Testis (tissue), 3 donors: Measurements from ENCODE around the gene CDC25C. TPM values are rescaled to one million over a fixed set of nuclear protein-coding genes. Genes with fewer than 3 reads are reported as not detected.
A peak's percentile ranks its signal among the peaks of the same experiment; 100 is the strongest.

Experiments used
- DNase-seq: peaks from one replicate; pipeline ENCODE4 v3.0.0-alpha.2; 2019
- H3K27ac ChIP-seq, 2 donors: fragments of 200-600 bp; sonication (generic); one replicate each; pipeline ENCODE4 v1.5.1; 2019
- H3K27me3 ChIP-seq: fragments of 200-600 bp; sonication (generic); one replicate; pipeline ENCODE4 v1.5.1; 2019
- H3K36me3 ChIP-seq: fragments of 200-600 bp; sonication (generic); one replicate; pipeline ENCODE4 v1.5.1; 2017; ENCODE audit warnings: low read depth; ENCODE audit errors: missing control alignments
- H3K4me1 ChIP-seq: fragments of 200-600 bp; sonication (generic); one replicate; pipeline ENCODE4 v1.5.1; 2019
- H3K4me3 ChIP-seq, 2 donors: fragments of 200-600 bp; sonication (generic); one replicate each; pipeline ENCODE4 v1.5.1; 2017 to 2019
- H3K9me3 ChIP-seq: fragments of 200-600 bp; sonication (generic); one replicate; pipeline ENCODE4 v1.5.1; 2017
- POLR2A ChIP-seq: fragments of 450-650 bp; IDR thresholded peaks from one replicate; pipeline ENCODE4 v1.6.1; 2017; ENCODE audit warnings: antibody characterized with exemption, mild to moderate bottlenecking, moderate library complexity
- WGBS, 2 donors: methylation state at CpG; one replicate each; pipeline ENCODE4 v1.1.5; 2018; 5-methylcytosine and 5-hydroxymethylcytosine counted together
- intact Hi-C: fragments of 100-400 bp; cut with DNase I; formaldehyde crosslinking; loops from one replicate; pipeline ENCODE4 v1.15.1; 2023; ENCODE audit warnings: low total_unique reads
- polyA plus RNA-seq: library from polyadenylated mRNA; stranded (reverse); fragments of 350-450 nt; fragmentation: Illumina TruSeq; extraction: RNeasy Lipid Tissue Mini Kit (QIAGEN cat#74804); gene quantifications from one replicate; pipeline ENCODE4 v1.2.3, GENCODE V29; 2014; ENCODE audit warnings: low read depth, low replicate concordance; ENCODE audit not compliant: insufficient read depth
- total RNA-seq, 2 donors: library from RNA; depleted of rRNA; stranded (reverse); fragments of >200 nt; gene quantifications; one replicate each; pipeline ENCODE4 v1.2.3, GENCODE V29; 2016
- TF ChIP-seq, protein P1 (sequence below), 3 experiments: fragments of 450-650 bp in 2 of 3; fragments of 200-600 bp in 1 of 3; sonication (generic) in 1 of 3; IDR thresholded peaks; one replicate each; pipeline ENCODE4 v1.5.1; 2016 to 2019; ENCODE audit warnings: antibody characterized with exemption in 3 of 3, mild to moderate bottlenecking in 2 of 3, moderate library complexity in 1 of 3

The CDC25C gene
- total and polyA plus RNA-seq, 3 donors from 2014 or later: 11.8 to 39.9 (median 23.7) TPM

- Histone ChIP-seq H3K4me1 (no peaks in the 10 kb centered on the region), H3K9me3 (no peaks in the 10 kb centered on the region), H3K27me3 (no peaks in the 10 kb centered on the region), H3K36me3 (no peaks in the 10 kb centered on the region), H3K4me3 (no peak overlapping the region), H3K27ac (no peak overlapping the region)
- WGBS, 2 donors: 93 to 100% methylated on average over 1 of the region's 1 CpG
- intact Hi-C loops: no loop called here
- no peak for TF ChIP-seq POLR2A
- TF ChIP-seq, protein P1, sequence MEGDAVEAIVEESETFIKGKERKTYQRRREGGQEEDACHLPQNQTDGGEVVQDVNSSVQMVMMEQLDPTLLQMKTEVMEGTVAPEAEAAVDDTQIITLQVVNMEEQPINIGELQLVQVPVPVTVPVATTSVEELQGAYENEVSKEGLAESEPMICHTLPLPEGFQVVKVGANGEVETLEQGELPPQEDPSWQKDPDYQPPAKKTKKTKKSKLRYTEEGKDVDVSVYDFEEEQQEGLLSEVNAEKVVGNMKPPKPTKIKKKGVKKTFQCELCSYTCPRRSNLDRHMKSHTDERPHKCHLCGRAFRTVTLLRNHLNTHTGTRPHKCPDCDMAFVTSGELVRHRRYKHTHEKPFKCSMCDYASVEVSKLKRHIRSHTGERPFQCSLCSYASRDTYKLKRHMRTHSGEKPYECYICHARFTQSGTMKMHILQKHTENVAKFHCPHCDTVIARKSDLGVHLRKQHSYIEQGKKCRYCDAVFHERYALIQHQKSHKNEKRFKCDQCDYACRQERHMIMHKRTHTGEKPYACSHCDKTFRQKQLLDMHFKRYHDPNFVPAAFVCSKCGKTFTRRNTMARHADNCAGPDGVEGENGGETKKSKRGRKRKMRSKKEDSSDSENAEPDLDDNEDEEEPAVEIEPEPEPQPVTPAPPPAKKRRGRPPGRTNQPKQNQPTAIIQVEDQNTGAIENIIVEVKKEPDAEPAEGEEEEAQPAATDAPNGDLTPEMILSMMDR (IDR thresholded peaks at IDR 0.05): no peak
- DNase-seq: no peak
Observed at GRCh38 chr5:138287246-138287645, 44.4 kb downstream of the CDC25C start.

DNA sequence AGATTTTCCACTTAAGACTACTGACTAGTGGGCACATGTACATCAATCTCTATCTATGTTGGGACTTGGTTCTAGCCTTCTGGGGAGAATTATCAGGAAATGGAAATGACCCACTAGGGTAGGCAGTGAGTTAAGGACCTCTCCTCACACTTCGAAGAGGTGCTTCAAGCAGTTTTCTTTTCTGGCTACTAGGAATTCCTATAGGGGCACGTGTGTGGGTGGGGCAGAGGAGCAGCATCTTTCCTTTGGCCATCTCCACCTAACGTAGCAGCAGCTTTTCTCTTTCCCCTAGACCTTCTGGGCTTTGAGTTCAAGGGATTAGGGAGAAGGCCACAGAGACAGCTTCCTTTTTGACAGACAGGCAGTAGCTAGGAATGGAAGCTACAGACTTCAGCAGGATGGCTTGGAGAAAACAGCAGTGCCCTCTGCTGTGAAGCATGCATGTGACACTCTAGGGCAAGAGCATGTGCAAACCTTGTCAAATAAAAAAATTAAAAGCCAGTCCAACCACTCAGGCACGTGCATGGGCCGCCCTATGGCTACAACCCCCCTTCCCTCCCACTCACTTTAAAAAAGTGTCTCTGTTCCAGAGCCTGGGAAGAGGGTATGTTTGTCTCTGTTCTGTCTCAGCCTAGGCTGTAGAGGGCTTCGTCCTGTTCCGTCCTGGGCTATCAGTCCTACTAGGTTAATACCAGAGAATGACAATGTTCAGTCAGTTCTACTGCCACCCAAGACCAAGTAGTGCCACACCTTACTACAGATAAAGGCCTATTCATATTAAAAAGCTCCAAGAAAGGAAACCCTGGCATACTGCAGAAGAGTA lies 48.5 kb downstream of the CDC25C start:
- intact Hi-C loops: no loop called here
- no peaks in the 10 kb centered on the region for H3K27me3 ChIP-seq
- no peak for TF ChIP-seq POLR2A
- TF ChIP-seq, protein P1 (IDR thresholded peaks at IDR 0.05): peak in 1 of 3 experiments; percentile 9
- no peak overlapping the region for H3K4me3 ChIP-seq
- no peaks in the 10 kb centered on the region for H3K36me3 ChIP-seq
- peak; percentile 62 for DNase-seq
- no peaks in the 10 kb centered on the region for H3K4me1 ChIP-seq
- WGBS, 2 donors: 68 to 70% methylated on average over 7 of the region's 7 CpGs
- no peaks in the 10 kb centered on the region for H3K9me3 ChIP-seq
- H3K27ac ChIP-seq: no peak overlapping the region

- intact Hi-C loops: no loop called here
Observed at GRCh38 chr5:138280915-138281314, 50.7 kb downstream of the CDC25C start.

DNA sequence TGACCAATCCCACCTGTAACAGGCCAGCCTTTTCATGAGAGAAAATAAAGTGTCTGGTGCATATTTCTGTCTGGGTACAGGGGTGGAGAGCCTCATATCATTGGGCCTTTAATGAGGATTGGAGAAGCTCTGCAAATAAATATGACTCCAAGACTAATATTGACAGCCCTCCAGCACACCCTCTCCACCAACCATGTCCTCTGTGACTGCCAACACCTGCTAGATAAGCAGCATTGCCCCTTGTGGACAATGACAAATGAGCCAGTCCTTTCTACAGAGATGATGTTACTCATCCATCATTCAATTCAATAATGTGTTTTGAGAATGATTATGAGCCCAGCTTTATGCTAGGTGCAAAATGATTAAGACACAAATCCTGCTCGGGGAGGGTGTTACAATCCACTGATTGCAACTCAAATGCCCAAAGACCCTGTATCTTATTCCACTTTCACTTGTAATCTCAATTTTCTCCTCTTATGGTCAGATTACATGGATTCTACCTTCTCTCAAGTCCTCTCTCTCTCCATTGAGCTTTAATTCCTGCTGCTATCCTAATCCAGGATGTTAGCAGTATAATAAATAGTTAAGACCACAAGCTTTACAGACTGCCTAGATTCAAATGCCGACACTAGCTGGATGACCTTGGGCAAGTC lies 55.1 kb downstream of the CDC25C start:
- no peak for DNase-seq
- peaks cover 7% of the 10 kb centered on the region for H3K4me1 ChIP-seq
- no peak overlapping the region for H3K27ac ChIP-seq
- no peaks in the 10 kb centered on the region for H3K27me3 ChIP-seq
- no peaks in the 10 kb centered on the region for H3K36me3 ChIP-seq
- intact Hi-C loops: no loop called here
- TF ChIP-seq, protein P1 (IDR thresholded peaks at IDR 0.05): no peak
- no peak for TF ChIP-seq POLR2A
- H3K4me3 ChIP-seq: no peak overlapping the region
- 70 to 71% methylated on average over 2 of the region's 2 CpGs for WGBS, 2 donors
- H3K9me3 ChIP-seq: no peaks in the 10 kb centered on the region

More at GRCh38 chr5:138280915-138281314, 50.7 kb downstream of the CDC25C start:
- H3K27ac ChIP-seq: no peak overlapping the region
- H3K27me3 ChIP-seq: no peaks in the 10 kb centered on the region
- no peaks in the 10 kb centered on the region for H3K36me3 ChIP-seq
- DNase-seq: no peak
- TF ChIP-seq, protein P1 (IDR thresholded peaks at IDR 0.05): no peak
- no peak for TF ChIP-seq POLR2A
- no peaks in the 10 kb centered on the region for H3K4me1 ChIP-seq
- no peaks in the 10 kb centered on the region for H3K9me3 ChIP-seq
- H3K4me3 ChIP-seq: no peak overlapping the region
